ENCODE results near the gene SLC30A1.

DNA sequence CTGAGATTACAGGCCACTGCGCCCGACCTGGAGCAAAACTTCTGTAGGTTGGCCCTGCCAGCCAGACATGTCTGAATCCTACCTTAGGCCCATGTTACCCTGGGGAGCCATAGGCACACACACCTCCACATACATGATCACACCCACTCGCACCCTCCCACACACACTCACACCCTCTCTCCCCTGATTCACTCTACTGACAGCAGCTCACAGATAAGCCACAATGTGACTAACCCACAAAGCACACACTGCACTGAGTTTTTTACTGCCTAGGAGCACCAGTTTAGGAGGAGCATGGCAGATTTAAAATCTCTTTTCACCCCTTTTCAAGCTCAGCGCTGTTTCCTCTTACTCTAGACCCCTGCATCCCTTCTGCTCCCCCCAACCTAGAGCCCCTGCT, 41.7 kb downstream of the SLC30A1 start:
- TF ChIP-seq, protein P1, sequence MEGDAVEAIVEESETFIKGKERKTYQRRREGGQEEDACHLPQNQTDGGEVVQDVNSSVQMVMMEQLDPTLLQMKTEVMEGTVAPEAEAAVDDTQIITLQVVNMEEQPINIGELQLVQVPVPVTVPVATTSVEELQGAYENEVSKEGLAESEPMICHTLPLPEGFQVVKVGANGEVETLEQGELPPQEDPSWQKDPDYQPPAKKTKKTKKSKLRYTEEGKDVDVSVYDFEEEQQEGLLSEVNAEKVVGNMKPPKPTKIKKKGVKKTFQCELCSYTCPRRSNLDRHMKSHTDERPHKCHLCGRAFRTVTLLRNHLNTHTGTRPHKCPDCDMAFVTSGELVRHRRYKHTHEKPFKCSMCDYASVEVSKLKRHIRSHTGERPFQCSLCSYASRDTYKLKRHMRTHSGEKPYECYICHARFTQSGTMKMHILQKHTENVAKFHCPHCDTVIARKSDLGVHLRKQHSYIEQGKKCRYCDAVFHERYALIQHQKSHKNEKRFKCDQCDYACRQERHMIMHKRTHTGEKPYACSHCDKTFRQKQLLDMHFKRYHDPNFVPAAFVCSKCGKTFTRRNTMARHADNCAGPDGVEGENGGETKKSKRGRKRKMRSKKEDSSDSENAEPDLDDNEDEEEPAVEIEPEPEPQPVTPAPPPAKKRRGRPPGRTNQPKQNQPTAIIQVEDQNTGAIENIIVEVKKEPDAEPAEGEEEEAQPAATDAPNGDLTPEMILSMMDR (IDR thresholded peaks at IDR 0.05; ENCODE audit: insufficient read depth, low read length, poor library complexity, severe bottlenecking), result no peak
- no peak for TF ChIP-seq EZH2phosphoT487 (conservative IDR thresholded peaks at IDR 0.05; ENCODE audit: low read length)

Measured in SU-DHL-6 (cell line).